A549 treated with DMSO at 1 μM for 4 hours (cell line): Measurements from ENCODE around the gene RPL31. TPM values are rescaled to one million over a fixed set of nuclear protein-coding genes. Genes with fewer than 3 reads are reported as not detected.

Source experiments
- total RNA-seq: library from RNA; stranded (reverse); fragments of 200-300 nt; extraction: Qiagen RNA extraction; gene quantifications from 5 replicates; pipeline ENCODE4 v1.2.3, GENCODE V29; 2022; ENCODE audit warnings: low read depth

The RPL31 gene
- 1,630 to 2,339 TPM (median 2,173 TPM) in 5 replicates for total RNA-seq

GRCh38 chr2:101001691-101002561 lies at the start of gene RPL31:
Gene RPL31 (plus strand): TSS chr2:101002289. CDS start chr2:101002702, 413 bp downstream.

Other genes with a start within 250 kb of the RPL31 start
- 76.8 to 130 TPM (median 103 TPM) in 5 replicates for gene NPAS2, start 182.2 kb upstream of the RPL31 start, total RNA-seq
- 28.8 to 38.3 TPM (median 35.7 TPM) in 5 replicates for gene TBC1D8, start 149.1 kb downstream of the RPL31 start, total RNA-seq